ENCODE measurements around the gene SEH1L.
"Not testable (repeated sequence)": the region's sequence is repeated elsewhere in the genome, so short reads cannot be mapped to it uniquely, and the experiment has no call there.

The SEH1L gene, protein sequence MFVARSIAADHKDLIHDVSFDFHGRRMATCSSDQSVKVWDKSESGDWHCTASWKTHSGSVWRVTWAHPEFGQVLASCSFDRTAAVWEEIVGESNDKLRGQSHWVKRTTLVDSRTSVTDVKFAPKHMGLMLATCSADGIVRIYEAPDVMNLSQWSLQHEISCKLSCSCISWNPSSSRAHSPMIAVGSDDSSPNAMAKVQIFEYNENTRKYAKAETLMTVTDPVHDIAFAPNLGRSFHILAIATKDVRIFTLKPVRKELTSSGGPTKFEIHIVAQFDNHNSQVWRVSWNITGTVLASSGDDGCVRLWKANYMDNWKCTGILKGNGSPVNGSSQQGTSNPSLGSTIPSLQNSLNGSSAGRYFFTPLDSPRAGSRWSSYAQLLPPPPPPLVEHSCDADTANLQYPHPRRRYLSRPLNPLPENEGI

GRCh38 chr18:12947285-12948049 lies at the start of gene SEH1L:
Gene SEH1L (plus strand): TSS chr18:12948011. CDS start chr18:12948122, 111 bp downstream.
- peak; percentile 100 for DNase-seq

GRCh38 chr18:12901208-12901607 lies 46.6 kb upstream of the SEH1L start:
- not testable (repeated sequence) for DNase-seq

DNA sequence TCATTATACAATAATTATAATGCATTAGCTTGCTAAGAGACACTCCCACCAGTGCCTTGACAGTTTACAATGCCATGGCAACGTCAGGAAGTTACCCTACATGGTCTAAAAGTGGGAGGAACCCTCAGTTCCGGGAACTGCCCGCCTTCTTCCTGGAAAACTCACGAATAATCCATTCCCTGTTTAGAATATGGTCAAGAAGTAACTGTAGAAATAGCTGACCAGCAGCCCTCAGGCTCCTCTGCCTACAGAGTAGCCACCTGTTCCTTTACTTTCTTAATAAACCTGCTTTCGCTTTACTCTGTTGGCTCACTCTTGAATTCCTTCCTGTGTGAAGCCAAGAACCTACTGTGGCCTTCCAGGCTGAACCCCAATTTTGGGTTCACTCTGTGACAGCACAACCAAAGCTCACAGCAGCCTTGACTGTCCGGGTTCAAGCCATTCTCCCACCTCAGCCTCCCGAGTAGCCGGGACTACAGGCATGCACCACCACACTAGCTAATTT lies 43.7 kb upstream of the SEH1L start:
- peak; percentile 69 for DNase-seq

- no peak for DNase-seq
Measured at GRCh38 chr18:12906119-12906518, 41.7 kb upstream of the SEH1L start.

DNA sequence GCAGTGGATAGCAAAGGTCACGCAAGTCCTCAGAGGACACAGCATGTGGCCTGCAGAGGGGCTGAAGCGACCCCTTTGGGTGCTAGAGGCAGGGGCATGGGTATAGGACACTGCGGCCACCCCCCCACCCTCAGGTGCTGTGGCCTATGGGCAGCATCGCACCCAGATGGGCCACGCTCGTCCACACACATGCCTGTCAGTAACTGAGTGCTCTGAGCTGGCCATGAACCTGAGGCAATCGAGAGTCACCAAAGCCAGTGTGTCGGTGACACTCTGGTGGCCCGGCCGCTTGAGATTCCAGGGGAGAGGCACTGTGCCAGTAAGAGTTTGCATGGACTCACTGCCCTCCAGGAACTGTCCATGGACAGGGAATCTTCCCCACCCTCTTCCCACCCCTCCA lies 41.0 kb upstream of the SEH1L start:
- no peak for DNase-seq

DNA sequence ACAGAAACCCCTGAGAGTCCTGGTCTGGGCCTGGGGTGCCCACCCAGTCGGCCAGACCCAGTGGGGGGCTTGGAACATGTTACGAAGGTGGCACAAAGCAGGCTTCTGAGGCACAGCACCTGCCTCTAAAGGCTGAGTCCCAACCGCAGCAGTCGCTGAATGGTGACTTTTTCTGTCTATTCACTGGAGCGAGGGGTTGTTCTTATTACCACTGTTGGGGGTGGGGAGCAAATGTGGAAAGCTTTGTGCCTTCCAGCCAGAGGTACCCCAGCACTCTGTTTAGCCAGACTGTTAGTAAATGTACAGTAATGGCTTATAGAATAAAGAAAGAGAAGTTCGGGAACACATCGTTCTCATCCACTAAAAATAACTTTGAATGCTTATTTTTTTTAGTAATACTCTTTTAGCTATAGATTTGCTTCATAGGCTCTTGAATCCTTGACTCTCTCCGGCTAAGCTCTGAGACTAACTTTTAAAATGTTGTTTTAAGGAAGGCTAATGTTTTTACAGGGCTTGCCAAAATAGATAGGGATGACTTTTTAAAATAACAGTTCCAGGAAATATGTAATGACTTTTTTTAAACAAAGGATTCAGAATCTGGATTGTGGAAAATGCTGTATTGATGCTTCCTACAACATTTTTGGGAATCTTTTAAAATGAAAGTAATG lies 40.4 kb upstream of the SEH1L start:
- DNase-seq = no peak

DNA sequence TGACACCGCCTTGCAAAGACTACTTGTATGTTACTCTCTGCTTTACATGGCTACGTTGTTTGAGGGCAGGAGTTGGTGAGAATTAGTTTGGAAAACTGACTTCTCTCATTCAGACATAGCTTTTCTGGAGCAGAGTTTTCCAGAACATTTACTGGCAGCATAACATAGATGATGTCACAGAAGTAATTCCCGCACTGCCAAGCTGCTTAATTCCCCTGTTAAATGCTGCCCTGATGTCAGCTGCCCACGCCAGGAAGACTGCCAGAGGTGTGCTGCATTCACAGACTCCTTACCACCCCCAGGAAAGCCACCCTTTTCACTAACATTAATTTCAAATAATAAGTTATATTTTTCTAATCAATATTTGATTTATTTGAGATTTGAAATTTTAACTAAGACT lies 39.1 kb upstream of the SEH1L start:
- no peak for DNase-seq

- DNase-seq = peak; percentile 74
Measured at GRCh38 chr18:12911025-12911928, 36.5 kb upstream of the SEH1L start.

GRCh38 chr18:12911929-12912703 lies 35.7 kb upstream of the SEH1L start:
- no peak for DNase-seq

GRCh38 chr18:12921178-12921577 lies 26.6 kb upstream of the SEH1L start:
- DNase-seq = peak; percentile 37

DNA sequence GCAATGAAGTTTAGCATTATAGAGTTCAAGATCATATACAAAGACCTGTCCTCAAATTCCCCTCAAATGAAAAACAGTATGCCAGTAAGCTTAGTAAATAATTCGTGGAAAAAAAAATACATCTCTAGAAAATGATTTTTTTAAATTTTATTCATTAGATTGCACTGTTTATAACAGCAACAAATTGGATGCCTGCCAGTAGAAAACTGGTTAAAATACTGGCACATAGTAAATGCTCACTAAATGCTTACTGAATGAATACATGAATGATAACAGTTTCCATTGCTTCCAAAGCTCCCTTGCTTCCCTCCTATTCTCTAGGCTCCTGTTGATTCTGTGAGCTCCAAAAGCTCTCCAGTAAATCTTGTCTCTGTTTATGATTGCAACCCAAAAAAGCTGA lies 25.5 kb upstream of the SEH1L start:
- DNase-seq = no peak

GRCh38 chr18:12924616-12925015 lies 23.2 kb upstream of the SEH1L start:
- DNase-seq = no peak

GRCh38 chr18:12928206-12928605 lies 19.6 kb upstream of the SEH1L start:
- no peak for DNase-seq

- no peak for DNase-seq
Measured at GRCh38 chr18:12928641-12929040, 19.2 kb upstream of the SEH1L start.

DNA sequence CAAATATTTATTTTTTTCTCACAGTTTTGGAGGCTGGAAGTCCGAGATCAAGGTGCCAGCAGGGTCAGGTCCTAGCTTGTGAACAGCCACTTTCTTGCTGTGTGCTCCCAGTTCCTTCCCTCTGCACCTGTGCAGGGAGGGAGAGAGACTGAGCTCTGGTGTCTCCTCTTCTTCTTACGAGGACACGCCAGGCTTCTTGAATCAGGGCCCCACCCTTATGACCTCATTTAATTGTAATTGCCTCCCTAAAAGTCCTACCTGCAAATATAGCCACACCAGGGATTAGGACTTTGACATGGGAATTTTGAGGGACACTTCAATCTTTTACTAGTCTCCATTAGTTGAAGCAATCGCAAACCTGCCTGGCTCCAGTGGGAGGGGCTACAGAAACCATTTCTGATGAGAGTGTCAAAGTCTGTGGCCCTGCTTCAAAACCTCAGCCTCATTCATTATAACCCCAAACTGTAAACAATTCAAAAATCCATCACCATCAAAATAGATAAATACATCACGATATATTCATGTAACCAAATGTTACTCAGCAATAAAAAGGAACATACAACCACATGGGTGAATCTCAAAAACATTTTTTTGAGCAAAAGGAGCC lies 18.2 kb upstream of the SEH1L start:
- DNase-seq = no peak

DNA sequence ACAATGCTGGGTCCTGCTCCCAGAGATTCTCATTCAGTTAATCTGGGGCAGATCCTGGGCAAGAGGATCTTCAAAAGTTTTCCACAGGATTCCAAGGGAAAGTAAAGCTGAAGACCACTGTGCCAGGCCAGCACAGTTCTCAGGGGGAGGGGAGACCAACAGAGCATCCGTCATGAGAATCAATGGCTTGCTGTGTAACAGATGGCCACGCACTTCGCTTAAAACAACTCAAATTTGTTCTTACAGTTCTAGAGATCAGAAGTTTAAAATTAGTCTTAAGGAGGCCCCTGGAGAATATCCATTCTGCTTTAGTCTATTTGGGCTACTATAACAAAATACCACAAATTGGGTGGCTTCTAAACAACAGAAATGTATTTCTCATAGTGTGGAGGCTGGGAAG lies 17.4 kb upstream of the SEH1L start:
- DNase-seq = no peak

- no peak for DNase-seq
Measured at GRCh38 chr18:12930908-12931307, 16.9 kb upstream of the SEH1L start.

DNA sequence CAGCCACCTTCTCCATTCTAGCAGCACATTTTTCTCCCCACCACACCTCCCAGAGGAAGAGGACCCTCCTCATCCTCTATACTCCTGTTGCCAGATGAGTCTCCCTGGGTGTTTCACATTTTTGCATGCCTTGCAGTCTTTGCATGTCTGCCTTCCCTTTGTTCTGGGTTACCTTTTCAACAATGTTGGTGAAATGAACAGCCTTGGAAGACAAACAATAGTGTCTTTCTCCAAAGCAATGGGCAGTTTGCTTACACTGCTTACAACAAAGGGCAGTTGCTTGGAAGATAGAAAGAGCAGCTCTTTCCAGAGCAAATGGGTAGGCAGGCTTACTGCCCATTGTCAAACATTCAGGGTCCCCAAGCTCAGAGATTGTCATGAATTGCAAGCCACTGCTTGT lies 14.5 kb upstream of the SEH1L start:
- no peak for DNase-seq

DNA sequence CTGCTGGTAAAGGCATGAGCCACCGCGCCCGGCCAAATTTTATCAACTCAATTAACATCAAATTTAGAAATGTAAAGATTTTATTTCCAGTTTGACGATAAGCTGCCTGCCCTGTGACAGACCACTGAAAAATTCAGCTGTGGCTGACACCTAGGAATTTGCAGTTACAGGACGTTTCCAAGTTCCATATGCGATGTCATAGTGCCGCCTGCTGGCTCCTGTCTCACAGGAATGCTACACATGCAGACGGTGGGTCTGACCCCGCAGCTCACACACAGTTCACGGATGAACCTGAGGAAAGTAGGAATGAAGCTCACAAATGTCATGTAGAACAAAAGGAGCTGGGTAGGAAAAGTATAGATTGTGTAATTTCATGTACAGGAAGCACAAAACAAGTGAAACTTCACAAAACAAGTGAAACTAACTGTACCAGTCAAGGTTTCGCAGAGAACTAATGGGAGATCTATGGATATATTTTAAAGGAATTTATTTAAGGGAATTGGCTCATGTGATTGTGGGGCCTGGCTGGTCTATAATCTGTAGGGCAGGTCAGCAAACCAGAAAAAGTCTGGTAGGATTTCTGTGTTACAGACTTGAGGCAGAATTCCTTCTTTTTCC lies 13.2 kb upstream of the SEH1L start:
- DNase-seq = peak; percentile 83

DNA sequence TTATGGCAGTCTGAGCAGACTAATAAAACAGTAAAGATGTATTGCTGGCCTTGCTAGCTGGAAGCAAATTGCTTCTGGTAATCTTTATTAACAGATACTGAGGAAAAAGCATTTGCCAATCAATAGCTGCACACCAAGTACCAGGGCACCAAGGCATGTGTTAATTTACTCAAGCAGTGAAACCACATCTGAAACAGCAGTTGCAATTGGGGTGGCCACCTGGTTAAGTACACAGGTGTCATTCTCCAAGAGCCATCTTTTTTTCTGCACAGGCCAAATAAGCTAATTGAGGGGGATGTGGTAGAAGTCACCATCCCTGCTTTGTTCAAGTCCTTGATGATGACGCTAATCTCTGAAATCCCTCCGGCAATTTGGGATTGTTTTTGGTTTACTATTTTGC lies 8.6 kb upstream of the SEH1L start:
- DNase-seq = no peak

DNA sequence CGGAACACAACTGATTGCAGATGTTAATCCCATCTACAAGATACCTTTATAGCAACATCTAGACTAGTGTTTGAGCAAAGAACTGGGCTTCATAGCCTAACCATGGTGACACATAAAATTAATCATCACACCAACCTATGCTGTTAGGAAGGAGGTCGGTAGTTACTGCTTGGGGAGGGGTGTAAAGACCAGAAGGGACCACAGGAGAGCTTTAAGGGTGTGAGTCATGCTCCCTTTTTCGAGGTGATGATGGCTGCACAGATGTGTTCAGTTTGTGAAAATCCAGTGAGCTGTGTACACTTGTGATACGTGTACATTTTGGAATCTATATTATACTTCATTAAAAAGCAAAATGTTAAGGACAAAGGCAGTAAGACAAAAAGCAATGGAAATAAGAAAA lies 4.6 kb upstream of the SEH1L start:
- no peak for DNase-seq
